Thyroid gland (tissue), 4 donors: ENCODE results near the gene PKIB. TPM values are rescaled to one million over a fixed set of nuclear protein-coding genes. Genes with fewer than 3 reads are reported as not detected.

Source experiments
- DNase-seq, 2 donors: peaks; one replicate each; pipeline ENCODE4 v3.0.0-alpha.2; 2019
- H3K27ac ChIP-seq, 3 donors: fragments of 200-600 bp; sonication (generic); 1 replicate in 2 of 3; 2 replicates in 1 of 3; pipeline ENCODE4 v1.5.1; 2016 to 2019; ENCODE audit warnings: mild to moderate bottlenecking in 1 of 3, moderate library complexity in 1 of 3
- H3K27me3 ChIP-seq: fragments of 200-600 bp; sonication (generic); one replicate; pipeline ENCODE4 v1.5.1; 2019
- H3K36me3 ChIP-seq, 2 donors: fragments of 200-600 bp; sonication (generic); one replicate each; pipeline ENCODE4 v1.5.1; 2016 to 2019
- H3K4me1 ChIP-seq, 2 donors: fragments of 200-600 bp; sonication (generic); one replicate each; pipeline ENCODE4 v1.5.1; 2017 to 2019
- H3K4me3 ChIP-seq, 3 donors: fragments of 200-600 bp; sonication (generic); replicated peaks in 1 of 3; 1 replicate in 2 of 3; 2 replicates in 1 of 3; pipeline ENCODE4 v1.5.1; 2016; ENCODE audit warnings: mild to moderate bottlenecking in 1 of 3
- H3K9me3 ChIP-seq: fragments of 200-600 bp; sonication (generic); one replicate; pipeline ENCODE4 v1.5.1; 2017
- POLR2A ChIP-seq, 2 donors: fragments of 450-650 bp; IDR thresholded peaks; one replicate each; pipeline ENCODE4 v1.6.1; 2017; ENCODE audit warnings: antibody characterized with exemption in 2 of 2, mild to moderate bottlenecking in 2 of 2, moderate library complexity in 1 of 2
- WGBS, 2 donors: methylation state at CpG; one replicate each; pipeline ENCODE4 v1.1.5; 2017; 5-methylcytosine and 5-hydroxymethylcytosine counted together
- intact Hi-C: fragments of 100-400 bp; cut with DNase I; formaldehyde crosslinking; loops from one replicate; pipeline ENCODE4 v1.15.1; 2023
- total RNA-seq, 4 donors: library from RNA; depleted of rRNA; stranded (reverse); fragments of >200 nt; gene quantifications; one replicate each; pipeline ENCODE4 v1.2.3, GENCODE V29; 2016
- TF ChIP-seq, protein P1 (sequence below), 6 experiments: fragments of 200-600 bp in 3 of 6; fragments of 450-650 bp in 3 of 6; sonication (generic) in 3 of 6; IDR thresholded peaks; one replicate each; pipeline ENCODE4 v1.5.1; 2016 to 2019; ENCODE audit warnings: antibody characterized with exemption in 6 of 6, mild to moderate bottlenecking in 2 of 6, inconsistent platforms in 1 of 6, moderate library complexity in 1 of 6

Gene PKIB
- total RNA-seq, 4 donors from 2014 or later = 0.83 to 3.0 (median 1.5) TPM

DNA sequence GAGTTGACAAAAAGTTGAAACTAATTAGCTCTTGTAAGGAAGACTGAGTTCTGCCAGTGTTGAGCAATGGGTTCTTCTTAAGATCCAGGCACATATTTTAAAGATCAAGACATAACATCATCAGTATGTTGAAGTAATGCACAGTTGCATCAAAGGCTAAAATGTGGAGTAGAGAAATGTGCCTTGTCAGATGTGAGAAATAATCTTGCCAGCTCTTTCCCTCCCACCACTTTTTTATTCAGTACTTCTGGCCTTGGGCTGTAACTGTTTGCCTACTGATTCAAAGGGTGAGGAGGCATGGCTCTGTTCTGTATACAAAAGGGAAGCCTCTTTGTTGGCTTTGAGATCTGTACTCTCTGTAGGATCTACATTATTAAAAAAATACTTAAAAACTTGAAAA is 13.1 kb downstream of the PKIB start:
- Histone ChIP-seq H3K9me3 (no peaks in the 10 kb centered on the region), H3K27me3 (no peaks in the 10 kb centered on the region), H3K4me1 (no peaks in the 10 kb centered on the region), H3K4me3 (no peak overlapping the region), H3K36me3 (no peaks in the 10 kb centered on the region), H3K27ac (no peak overlapping the region)
- DNase-seq = no peak
- intact Hi-C loops = no loop called here
- TF ChIP-seq, protein P1, sequence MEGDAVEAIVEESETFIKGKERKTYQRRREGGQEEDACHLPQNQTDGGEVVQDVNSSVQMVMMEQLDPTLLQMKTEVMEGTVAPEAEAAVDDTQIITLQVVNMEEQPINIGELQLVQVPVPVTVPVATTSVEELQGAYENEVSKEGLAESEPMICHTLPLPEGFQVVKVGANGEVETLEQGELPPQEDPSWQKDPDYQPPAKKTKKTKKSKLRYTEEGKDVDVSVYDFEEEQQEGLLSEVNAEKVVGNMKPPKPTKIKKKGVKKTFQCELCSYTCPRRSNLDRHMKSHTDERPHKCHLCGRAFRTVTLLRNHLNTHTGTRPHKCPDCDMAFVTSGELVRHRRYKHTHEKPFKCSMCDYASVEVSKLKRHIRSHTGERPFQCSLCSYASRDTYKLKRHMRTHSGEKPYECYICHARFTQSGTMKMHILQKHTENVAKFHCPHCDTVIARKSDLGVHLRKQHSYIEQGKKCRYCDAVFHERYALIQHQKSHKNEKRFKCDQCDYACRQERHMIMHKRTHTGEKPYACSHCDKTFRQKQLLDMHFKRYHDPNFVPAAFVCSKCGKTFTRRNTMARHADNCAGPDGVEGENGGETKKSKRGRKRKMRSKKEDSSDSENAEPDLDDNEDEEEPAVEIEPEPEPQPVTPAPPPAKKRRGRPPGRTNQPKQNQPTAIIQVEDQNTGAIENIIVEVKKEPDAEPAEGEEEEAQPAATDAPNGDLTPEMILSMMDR (IDR thresholded peaks at IDR 0.05) = no peak
- TF ChIP-seq POLR2A (IDR thresholded peaks at IDR 0.05) = no peak

DNA sequence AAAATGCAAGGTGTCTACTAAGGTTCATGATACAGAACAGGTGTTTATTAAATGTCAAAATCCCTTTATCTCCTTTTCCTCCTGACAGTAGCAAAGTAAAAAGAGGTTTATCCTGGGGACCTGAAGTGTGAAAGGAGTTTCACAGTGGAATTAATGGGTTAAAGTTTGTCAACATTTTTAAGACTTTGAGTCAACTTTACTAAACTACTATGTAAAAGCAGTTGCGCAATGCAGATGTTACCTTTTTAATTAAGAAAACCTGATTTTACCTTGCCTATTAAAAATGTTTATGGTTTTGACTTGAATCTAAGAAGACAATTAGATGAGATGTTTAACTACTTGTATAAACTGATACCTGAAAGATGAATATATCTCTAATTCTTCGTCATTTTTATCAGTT is 14.6 kb downstream of the PKIB start:
- Histone ChIP-seq H3K4me3 (no peak overlapping the region), H3K4me1 (no peaks in the 10 kb centered on the region), H3K9me3 (no peaks in the 10 kb centered on the region), H3K36me3 (no peaks in the 10 kb centered on the region), H3K27ac (no peak overlapping the region), H3K27me3 (no peaks in the 10 kb centered on the region)
- DNase-seq = no peak
- TF ChIP-seq, protein P1 (IDR thresholded peaks at IDR 0.05) = no peak
- TF ChIP-seq POLR2A (IDR thresholded peaks at IDR 0.05) = no peak
- intact Hi-C loops = no loop called here
- WGBS, 2 donors = 91 to 92% methylated on average over 2 of the region's 2 CpGs

DNA sequence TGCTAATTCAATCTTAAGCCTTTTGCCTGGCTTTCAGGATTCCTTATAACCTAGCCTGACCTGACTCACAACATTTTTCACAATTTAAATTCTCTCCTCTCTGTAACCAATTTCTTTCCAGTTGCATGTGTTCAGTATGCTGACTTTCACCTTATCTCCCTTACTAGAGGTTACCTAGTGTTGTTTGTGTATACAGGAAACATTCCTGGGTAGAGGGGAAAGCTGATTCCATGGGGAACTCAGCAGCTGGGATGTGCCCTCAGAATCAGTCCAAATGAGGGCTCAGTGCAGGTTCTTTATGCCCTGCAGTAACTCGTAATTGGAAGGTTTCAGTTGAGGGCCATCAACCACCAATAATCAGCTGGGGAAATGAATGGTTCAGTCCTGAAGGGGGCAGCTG is 18.5 kb downstream of the PKIB start:
- no peaks in the 10 kb centered on the region for H3K9me3 ChIP-seq
- TF ChIP-seq, protein P1 (IDR thresholded peaks at IDR 0.05) = no peak
- TF ChIP-seq POLR2A (IDR thresholded peaks at IDR 0.05) = no peak
- H3K27me3 ChIP-seq = no peaks in the 10 kb centered on the region
- DNase-seq = no peak
- no peaks in the 10 kb centered on the region for H3K4me1 ChIP-seq
- no peaks in the 10 kb centered on the region for H3K36me3 ChIP-seq
- no peak overlapping the region for H3K4me3 ChIP-seq
- intact Hi-C loops = no loop called here
- H3K27ac ChIP-seq = no peak overlapping the region
- WGBS, 2 donors = 89 to 91% methylated on average over 1 of the region's 1 CpG

DNA sequence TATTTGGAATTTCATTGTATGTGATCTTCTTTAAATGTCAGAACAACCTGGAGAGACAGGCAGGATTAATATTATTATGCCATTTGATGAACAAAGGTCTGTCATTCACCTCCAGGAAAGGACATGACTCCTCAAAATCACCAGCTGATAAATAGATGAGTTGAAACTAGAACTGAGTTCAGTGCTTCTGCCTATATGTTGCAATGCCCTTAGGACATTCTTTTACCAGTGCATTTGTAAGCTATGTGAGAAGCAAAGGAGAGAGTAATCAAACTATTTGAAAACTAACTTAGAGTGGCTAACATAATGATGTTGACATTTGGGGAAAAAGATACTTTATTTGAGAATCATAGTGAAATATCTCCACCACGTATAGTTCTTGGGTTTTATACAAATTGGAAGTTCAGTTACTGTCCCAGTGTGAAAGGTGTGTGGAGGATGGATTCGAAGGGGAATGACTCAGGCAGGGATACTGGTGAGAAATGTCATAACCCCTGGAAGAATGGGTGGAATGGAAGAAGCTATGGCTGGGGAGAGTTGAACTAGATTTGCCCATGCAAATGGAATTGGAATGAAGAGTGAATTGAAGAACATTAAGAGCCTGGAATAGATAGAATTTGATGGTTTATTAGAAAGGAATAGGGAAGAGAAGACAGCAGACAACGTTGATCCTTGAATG is 21.5 kb downstream of the PKIB start:
- H3K9me3 ChIP-seq = no peaks in the 10 kb centered on the region
- no peak for DNase-seq
- H3K27ac ChIP-seq = no peak overlapping the region
- no peaks in the 10 kb centered on the region for H3K27me3 ChIP-seq
- intact Hi-C loops = no loop called here
- no peak for TF ChIP-seq POLR2A (IDR thresholded peaks at IDR 0.05)
- TF ChIP-seq, protein P1 (IDR thresholded peaks at IDR 0.05) = no peak
- no peak overlapping the region for H3K4me3 ChIP-seq
- H3K4me1 ChIP-seq = no peaks in the 10 kb centered on the region
- no peaks in the 10 kb centered on the region for H3K36me3 ChIP-seq
- 80 to 83% methylated on average over 3 of the region's 3 CpGs for WGBS, 2 donors

DNA sequence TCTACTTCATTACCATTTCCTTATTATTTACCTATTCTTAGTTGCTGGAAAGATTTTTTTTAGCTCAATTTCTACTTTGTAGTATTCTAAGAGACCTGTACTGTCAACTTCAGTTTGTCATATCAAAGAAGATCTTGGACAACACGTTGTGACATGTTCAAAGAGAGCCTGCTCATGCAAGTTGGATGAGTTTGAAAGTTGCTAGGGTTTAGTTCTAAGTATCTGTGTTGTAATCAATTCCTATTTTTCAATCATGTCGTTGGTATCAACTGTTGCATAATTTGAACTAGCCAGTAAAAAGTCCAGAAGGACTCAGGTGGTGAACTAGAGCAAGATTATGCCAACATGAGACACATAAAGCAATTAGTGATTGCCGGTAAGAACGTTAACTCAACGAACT is 30.2 kb downstream of the PKIB start:
- no peak overlapping the region for H3K27ac ChIP-seq
- H3K4me1 ChIP-seq = no peaks in the 10 kb centered on the region
- no peak for DNase-seq
- H3K27me3 ChIP-seq = no peaks in the 10 kb centered on the region
- H3K9me3 ChIP-seq = no peaks in the 10 kb centered on the region
- intact Hi-C loops = no loop called here
- WGBS, 2 donors = 86 to 87% methylated on average over 5 of the region's 5 CpGs
- no peaks in the 10 kb centered on the region for H3K36me3 ChIP-seq
- no peak overlapping the region for H3K4me3 ChIP-seq
- no peak for TF ChIP-seq POLR2A (IDR thresholded peaks at IDR 0.05)
- TF ChIP-seq, protein P1 (IDR thresholded peaks at IDR 0.05) = no peak
